Activated T-cell treated with anti-CD3 and anti-CD28 coated beads for 48 hours (primary cell): ENCODE data around the gene KMT2C.

Experiments
- DNase-seq: peaks from one replicate; pipeline ENCODE4 v3.0.0-alpha.2; 2020; ENCODE audit warnings: low read depth

KMT2C gene

GRCh38 chr7:152103691-152104090, 332.1 kb downstream of the KMT2C start:
- DNase-seq: no peak

DNA sequence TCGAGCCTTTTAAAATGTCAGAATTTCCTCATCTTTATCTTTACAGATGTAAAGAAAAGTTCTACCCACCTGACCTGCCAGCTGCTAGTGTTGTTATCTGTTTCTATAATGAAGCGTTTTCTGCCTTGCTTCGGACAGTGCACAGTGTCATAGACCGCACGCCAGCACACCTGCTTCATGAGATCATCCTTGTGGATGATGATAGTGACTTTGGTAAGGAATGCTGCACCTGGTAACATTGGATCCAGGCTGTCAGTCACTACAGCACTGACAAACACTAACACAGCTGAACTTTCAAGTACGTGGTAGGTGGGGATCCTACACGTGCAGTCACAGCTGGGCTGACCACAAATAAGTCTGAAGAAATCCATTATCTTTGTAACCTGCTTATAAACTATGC, 332.7 kb downstream of the KMT2C start:
- DNase-seq: no peak

DNA sequence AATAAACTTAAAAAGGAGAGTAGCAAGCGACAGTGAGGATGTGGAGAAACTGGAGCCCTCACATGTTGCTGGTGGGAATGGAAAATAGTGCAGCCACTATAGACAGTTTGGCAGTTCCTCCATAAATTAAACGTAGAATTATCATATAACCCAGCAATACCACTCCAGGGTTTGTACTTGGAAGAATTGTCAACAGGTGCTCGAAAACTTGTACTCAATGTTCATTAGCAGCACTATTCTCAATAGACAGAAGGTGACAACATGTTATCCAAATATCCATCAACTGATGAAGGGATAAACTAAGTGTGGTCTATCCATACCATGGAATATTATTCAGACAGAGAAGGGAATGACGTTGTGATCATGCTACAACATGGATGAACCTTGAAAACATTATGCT, 338.5 kb downstream of the KMT2C start:
- no peak for DNase-seq

GRCh38 chr7:152095771-152096170, 340.0 kb downstream of the KMT2C start:
- DNase-seq: no peak

GRCh38 chr7:152093717-152094116, 342.1 kb downstream of the KMT2C start:
- no peak for DNase-seq

GRCh38 chr7:152090747-152091146, 345.1 kb downstream of the KMT2C start:
- no peak for DNase-seq

GRCh38 chr7:152089183-152089582, 346.6 kb downstream of the KMT2C start:
- DNase-seq: no peak

- DNase-seq: no peak
These were observed 349.3 kb downstream of the KMT2C start for GRCh38 chr7:152086513-152086912.

DNA sequence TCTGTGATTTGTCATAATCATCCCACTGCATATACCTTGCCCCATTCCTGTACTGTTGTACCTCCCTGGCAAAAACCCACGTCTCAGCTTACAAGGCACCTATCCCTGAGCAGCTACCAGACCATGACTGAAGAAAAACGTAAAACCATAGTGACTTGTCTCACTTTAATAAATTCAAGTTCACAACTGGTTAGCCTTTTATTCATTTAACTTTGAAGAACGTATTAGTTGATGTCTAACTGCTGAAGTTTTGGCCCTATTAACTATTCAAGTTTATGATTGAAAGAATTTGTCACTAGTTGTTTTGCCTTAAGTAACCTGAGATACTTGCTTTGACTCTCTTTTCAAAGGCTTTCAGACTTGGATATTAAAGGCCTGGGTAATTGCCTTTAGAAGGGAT, 350.7 kb downstream of the KMT2C start:
- no peak for DNase-seq
